Bronchial epithelial cell (primary cell): ENCODE results near the gene TOB1. TPM values are rescaled to one million over a fixed set of nuclear protein-coding genes. Genes with fewer than 3 reads are reported as not detected.

Source experiments
- DNase-seq: peaks from one replicate; pipeline ENCODE4 v3.0.0-alpha.2; 2010; ENCODE audit warnings: low read depth
- FAIRE-seq: peaks from 2 replicates; lab custom pipeline; 2011; peaks lifted over from hg19 to GRCh38; lab: Jason Lieb, UNC
- H3K27me3 ChIP-seq: 2 replicates; pipeline ENCODE4 v1.5.1; 2011; ENCODE audit warnings: low read length; ENCODE audit not compliant: control insufficient read depth, insufficient read depth
- H3K36me3 ChIP-seq: 2 replicates; pipeline ENCODE4 v1.5.1; 2011; ENCODE audit warnings: low read length; ENCODE audit not compliant: control insufficient read depth, insufficient read depth
- H3K4me3 ChIP-seq: 2 replicates; pipeline ENCODE4 v1.5.1; 2011; ENCODE audit warnings: mild to moderate bottlenecking, low read depth, low read length, control low read depth
- total RNA-seq: library from RNA; depleted of rRNA; stranded (reverse); fragments of >200 nt; gene quantifications from 2 replicates; pipeline ENCODE4 v1.2.1, GENCODE V29; 2014
- TF ChIP-seq, protein P1 (sequence below): IDR thresholded peaks from 2 replicates; pipeline ENCODE4 v1.5.1; 2011; ENCODE audit warnings: mild to moderate bottlenecking, moderate library complexity, low read length, control low read depth, inconsistent platforms; ENCODE audit not compliant: insufficient read depth, severe bottlenecking

The TOB1 gene
- total RNA-seq, 1 donor from 2014 or later: 11.6 TPM

- no peaks in the 10 kb centered on the region for H3K36me3 ChIP-seq
- H3K27me3 ChIP-seq: no peaks in the 10 kb centered on the region
- no peak for DNase-seq
- TF ChIP-seq, protein P1, sequence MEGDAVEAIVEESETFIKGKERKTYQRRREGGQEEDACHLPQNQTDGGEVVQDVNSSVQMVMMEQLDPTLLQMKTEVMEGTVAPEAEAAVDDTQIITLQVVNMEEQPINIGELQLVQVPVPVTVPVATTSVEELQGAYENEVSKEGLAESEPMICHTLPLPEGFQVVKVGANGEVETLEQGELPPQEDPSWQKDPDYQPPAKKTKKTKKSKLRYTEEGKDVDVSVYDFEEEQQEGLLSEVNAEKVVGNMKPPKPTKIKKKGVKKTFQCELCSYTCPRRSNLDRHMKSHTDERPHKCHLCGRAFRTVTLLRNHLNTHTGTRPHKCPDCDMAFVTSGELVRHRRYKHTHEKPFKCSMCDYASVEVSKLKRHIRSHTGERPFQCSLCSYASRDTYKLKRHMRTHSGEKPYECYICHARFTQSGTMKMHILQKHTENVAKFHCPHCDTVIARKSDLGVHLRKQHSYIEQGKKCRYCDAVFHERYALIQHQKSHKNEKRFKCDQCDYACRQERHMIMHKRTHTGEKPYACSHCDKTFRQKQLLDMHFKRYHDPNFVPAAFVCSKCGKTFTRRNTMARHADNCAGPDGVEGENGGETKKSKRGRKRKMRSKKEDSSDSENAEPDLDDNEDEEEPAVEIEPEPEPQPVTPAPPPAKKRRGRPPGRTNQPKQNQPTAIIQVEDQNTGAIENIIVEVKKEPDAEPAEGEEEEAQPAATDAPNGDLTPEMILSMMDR: no peak
- FAIRE-seq: no peak
- H3K4me3 ChIP-seq: no peak overlapping the region
These were observed 33.8 kb downstream of the TOB1 start for GRCh38 chr17:50832267-50832863.

- TF ChIP-seq, protein P1: no peak
- Histone ChIP-seq H3K27me3 (no peaks in the 10 kb centered on the region), H3K4me3 (no peak overlapping the region), H3K36me3 (no peaks in the 10 kb centered on the region)
- DNase-seq (no peak), FAIRE-seq (no peak)
These were observed 34.7 kb downstream of the TOB1 start for GRCh38 chr17:50831471-50831928.

DNA sequence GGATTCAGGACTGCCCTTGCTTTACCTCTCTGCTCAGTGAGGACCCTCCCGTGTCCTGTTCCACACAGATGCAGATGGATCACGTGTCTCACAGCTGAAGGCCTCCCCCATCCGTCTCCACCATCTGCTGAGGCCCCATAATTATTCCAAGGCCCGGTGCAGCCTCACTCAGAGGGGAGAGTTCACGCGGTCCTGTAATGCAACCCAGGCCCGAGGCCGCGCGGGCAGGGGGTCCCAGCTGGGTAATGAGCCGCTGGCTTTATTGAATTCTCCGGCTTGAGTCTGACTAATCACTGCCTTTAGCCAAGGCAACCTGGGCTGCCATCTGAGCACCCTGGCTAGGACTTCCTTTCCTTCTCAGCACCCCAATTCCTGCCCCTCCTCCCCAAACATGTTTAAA, 35.2 kb downstream of the TOB1 start:
- H3K4me3 ChIP-seq: no peak overlapping the region
- TF ChIP-seq, protein P1: no peak
- DNase-seq (no peak), FAIRE-seq (no peak)
- H3K27me3 ChIP-seq: no peaks in the 10 kb centered on the region
- no peaks in the 10 kb centered on the region for H3K36me3 ChIP-seq

DNA sequence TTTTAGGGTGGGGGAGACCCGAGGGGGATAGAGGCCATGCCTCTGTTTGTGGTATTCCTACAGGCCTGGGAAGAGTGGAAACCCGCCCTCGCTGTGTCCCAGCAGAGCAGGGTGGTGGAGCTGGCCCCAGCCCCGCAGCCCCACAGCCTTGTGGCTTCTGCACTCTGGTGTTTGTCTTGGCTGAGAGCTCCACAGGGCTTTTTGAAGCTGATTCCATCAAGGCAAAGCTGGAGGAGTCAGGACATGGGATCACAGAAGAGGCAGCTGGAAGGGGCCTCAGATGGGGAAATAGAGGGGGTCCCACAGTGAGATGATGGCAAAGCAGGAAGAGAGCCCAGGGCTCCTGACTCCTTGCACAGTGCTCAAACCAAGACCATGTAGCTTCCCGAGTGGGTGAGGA, 35.8 kb downstream of the TOB1 start:
- H3K4me3 ChIP-seq: no peak overlapping the region
- no peaks in the 10 kb centered on the region for H3K27me3 ChIP-seq
- H3K36me3 ChIP-seq: no peaks in the 10 kb centered on the region
- FAIRE-seq (no peak), DNase-seq (no peak)
- TF ChIP-seq, protein P1: no peak

DNA sequence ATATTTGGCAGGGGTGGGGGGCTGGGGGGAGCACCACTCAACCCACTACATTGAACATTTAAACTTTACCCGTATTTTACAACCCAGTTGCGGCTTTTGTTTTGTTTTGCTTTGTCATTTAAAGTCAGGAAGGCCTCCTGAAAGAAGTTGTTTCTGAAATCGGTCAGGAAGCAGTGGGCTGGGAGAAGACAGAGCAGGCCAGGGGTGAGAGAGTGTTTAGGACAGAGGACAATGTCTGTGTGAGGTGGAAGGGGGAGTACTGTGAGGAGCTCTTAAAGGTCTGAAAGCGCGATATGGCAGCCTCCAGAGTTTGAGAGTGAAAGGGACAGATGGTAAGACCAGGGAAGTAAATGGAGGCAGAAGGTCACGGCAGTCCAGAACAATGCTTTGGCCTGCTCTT, 36.8 kb downstream of the TOB1 start:
- H3K27me3 ChIP-seq: no peaks in the 10 kb centered on the region
- TF ChIP-seq, protein P1: no peak
- DNase-seq: no peak
- H3K4me3 ChIP-seq: no peak overlapping the region
- H3K36me3 ChIP-seq: no peaks in the 10 kb centered on the region
- FAIRE-seq: no peak
